ENCODE measurements around the gene CYP17A1.

CYP17A1 gene

GRCh38 chr10:102801978-102802377 is 35.2 kb downstream of the CYP17A1 start:
- no peak for DNase-seq

- no peak for DNase-seq
Observed at GRCh38 chr10:102801496-102801895, 35.7 kb downstream of the CYP17A1 start.

GRCh38 chr10:102800611-102801335 is 36.4 kb downstream of the CYP17A1 start:
- no peak for DNase-seq

DNA sequence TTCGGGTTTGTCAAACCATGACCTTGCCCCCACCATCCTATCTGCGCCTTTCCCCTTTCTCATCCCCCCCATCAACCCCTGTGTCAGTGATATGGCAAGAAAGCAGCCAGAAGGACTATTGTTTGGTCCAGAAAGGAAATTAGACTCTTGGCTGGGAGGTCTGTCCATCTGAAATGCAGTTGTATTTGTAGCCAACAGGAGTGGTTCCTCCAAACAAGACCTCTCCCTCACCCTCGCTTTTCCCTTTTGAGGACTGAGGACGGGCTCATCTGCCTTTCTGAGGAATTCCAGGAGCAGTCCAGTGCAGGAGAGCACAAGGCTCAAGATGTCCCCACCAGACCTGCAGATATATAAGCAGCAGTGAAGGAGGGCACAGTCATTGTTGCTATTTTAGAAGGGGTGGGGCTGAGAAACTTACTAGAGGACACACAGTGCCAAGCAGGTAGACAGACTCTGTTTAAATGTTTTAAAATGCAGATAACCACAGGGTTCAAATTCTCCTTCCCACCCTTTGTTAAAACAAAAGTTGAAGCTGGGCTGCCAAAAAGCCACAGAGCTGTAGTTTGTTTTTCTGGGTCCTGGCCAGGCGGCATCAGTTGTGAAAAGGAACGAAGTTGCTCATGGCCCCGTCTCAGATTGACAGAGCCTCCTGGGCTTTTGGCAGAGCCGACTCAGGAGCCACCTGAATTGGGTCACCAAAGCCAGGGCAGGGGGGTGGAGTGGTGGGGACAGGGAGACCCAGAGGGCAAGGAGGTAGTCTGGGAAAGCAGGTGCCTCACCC is 37.3 kb downstream of the CYP17A1 start:
- no peak for DNase-seq

DNA sequence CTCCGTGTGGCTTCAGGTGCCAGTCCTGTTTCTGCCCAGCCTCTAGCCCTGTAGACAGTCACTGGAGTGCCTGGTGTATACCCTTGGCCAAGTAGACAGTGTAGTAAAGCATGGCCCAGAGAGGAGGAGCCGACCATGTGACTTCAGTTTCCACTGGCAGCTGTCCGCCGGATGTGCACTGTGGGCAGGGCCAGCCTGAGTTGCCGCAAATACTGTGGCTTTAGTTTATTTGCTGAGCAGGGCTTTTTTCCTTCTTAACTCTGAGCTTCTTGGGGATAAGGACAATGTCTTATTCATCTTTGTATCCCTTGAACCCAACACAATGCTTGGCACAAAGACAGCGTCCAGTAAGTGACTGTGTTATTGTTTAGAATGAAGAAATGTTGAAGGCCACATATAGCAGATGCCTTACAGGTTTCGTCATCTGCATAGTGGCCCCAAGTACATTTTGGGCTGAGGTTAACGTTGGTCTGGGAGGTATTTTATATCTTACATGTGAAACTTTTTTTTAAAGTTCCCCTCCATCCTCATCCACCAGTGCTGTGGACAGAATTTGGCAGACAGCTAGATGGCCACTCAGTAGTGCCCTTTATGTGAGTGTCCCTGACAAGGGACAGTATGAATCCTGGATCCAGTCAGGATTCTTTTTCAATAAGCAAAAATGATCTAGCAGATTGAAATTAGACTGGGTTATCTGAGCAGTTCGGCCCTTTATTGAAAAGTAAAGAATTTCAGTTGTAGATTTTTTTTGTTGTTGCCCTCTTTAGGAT is 40.6 kb downstream of the CYP17A1 start:
- no peak for DNase-seq

DNA sequence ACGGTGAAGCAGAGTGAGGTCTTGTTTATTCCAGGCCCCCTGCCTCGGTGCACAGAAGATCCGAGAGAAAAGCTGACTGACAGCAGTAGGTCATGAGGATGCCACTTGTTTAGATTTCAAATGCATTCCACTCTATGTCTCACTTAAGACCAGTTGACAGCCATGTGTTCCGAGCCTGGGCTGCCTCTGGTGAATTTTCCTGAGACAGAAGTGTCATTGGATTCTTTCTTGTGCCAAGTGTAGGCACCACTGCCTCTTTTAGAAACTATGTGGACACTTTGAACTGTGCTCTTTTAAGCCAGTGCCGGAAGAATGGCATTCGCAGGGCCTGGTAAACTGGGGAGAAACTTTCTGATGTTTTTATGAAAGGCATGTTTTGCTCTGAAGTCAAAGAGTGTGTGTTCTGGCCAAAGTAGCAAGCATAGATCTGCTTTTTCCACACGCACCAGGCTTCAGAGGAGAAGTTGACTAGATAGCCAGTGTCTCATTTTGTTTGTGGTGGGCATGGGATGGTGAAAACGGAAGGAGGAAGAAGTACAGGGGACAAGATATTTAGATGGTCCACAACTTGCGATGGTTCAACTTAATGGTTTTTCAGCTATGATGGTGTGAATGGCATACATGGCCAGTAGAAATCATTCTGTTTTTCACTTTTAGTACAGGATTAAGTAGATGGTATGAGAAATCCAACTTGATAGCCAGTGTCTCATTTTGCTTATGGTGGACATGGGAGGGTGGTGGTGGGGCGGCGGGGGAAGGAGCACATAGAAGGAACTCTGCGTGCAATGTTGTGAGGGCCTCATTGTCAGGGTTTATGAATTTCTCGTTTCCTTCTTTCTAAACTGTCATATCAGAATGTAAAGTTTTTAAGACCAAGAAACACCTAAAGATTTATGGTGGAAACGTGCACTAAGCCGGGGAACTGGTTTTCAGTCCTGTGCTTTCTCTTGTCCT is 41.5 kb downstream of the CYP17A1 start:
- no peak for DNase-seq

GRCh38 chr10:102791754-102792395 is 45.3 kb downstream of the CYP17A1 start:
- no peak for DNase-seq

GRCh38 chr10:102785818-102786217 is 51.4 kb downstream of the CYP17A1 start:
- no peak for DNase-seq

DNA sequence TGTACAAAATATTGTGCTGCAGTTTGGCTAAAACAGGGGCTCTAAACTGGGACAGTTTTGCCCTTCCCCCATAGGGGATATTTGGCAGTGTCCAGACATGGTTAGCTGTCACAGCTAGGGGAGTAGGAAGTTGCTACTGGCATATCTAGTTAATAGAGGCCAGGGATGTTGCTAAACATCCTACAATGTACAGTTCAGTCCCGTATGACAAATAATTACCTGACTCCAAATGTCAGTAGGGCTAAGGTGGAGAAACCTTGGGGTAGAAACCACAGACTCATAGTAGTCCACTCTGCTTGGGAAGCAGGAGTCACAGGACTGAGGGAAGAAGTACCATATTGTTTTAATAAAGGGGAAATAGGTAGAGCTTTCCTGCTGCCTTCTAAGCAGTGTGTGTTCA is 53.6 kb downstream of the CYP17A1 start:
- DNase-seq = no peak

GRCh38 chr10:102782673-102783551 is 54.3 kb downstream of the CYP17A1 start:
- no peak for DNase-seq

GRCh38 chr10:102781921-102782557 is 55.2 kb downstream of the CYP17A1 start:
- no peak for DNase-seq

DNA sequence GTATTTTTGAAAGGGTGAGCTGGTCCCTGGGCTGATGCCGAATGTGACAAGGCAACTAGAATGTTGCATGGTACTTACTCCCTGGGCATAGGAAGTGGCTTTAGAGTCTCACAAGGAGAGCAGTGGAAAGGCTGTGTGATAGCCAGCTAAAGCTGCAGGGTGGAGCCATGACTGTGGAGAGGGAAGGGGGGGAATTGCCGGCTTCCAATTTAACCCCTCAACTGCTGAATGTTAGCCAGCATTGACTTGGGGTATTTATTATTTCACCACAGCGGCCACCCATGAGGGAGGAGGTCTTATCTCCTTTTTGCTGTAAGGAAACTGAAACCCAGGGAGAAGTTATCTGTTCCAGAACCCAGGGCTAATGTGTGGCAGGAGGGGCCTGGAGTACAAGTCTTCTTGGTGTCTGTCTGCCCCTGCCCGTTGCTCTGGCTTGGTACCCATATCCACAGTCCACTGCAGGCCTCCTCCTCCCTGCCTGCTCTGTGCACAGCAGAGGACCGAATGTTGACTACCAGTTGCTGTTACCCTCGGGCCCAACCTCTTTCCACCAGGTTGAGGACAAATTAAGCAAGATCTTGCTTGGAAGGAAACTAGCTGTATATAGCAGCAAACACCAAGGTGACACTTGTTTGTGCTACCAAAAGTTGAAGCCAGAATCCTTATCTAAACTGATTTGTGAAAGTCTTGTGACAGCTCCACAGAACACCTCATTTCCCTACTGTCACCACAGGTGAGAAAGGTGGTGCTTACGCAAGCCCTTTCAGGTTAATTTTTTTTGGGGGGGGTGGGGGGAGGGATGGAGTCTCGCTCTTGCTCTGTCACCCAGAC is 55.9 kb downstream of the CYP17A1 start:
- no peak for DNase-seq
